ENCODE data around the gene DDO.

DDO gene

GRCh38 chr6:110364364-110365105 is 50.8 kb downstream of the DDO start:
- TF ChIP-seq CTCF (IDR thresholded peaks at IDR 0.05; ENCODE audit: insufficient read depth, low read depth, low read length, missing control alignments), result no peak
- no peak overlapping the region for H3K4me3 ChIP-seq (ENCODE audit: low read length)
- no peak for DNase-seq (ENCODE audit: low read depth)

- no peak for DNase-seq (ENCODE audit: low read depth)
- no peak overlapping the region for H3K4me3 ChIP-seq (ENCODE audit: low read length)
- no peak for TF ChIP-seq CTCF (IDR thresholded peaks at IDR 0.05; ENCODE audit: insufficient read depth, low read depth, low read length, missing control alignments)
Observed at GRCh38 chr6:110363748-110364147, 51.6 kb downstream of the DDO start.

- H3K4me3 ChIP-seq (ENCODE audit: low read length), result no peak overlapping the region
- no peak for TF ChIP-seq CTCF (IDR thresholded peaks at IDR 0.05; ENCODE audit: insufficient read depth, low read depth, low read length, missing control alignments)
- DNase-seq (ENCODE audit: low read depth), result no peak
Observed at GRCh38 chr6:110360676-110361075, 54.7 kb downstream of the DDO start.

GRCh38 chr6:110359556-110359955 is 55.8 kb downstream of the DDO start:
- no peak for DNase-seq (ENCODE audit: low read depth)
- no peak for TF ChIP-seq CTCF (IDR thresholded peaks at IDR 0.05; ENCODE audit: insufficient read depth, low read depth, low read length, missing control alignments)
- no peak overlapping the region for H3K4me3 ChIP-seq (ENCODE audit: low read length)

GRCh38 chr6:110358553-110359160 is 56.7 kb downstream of the DDO start:
- TF ChIP-seq CTCF (IDR thresholded peaks at IDR 0.05; ENCODE audit: insufficient read depth, low read depth, low read length, missing control alignments), result no peak
- no peak for DNase-seq (ENCODE audit: low read depth)
- H3K4me3 ChIP-seq (ENCODE audit: low read length), result no peak overlapping the region

GRCh38 chr6:110357664-110358552 is 57.5 kb downstream of the DDO start, which contains the start of gene METTL24:
Gene METTL24, minus strand, starts transcription at chr6:110358349. Its CDS starts 77 bp downstream, at chr6:110358272.
- no peak for DNase-seq (ENCODE audit: low read depth)
- no peak for TF ChIP-seq CTCF (IDR thresholded peaks at IDR 0.05; ENCODE audit: insufficient read depth, low read depth, low read length, missing control alignments)
- H3K4me3 ChIP-seq (ENCODE audit: low read length), result peak within 1 kb of the TSS; percentile 25
